DND-41 (cell line): ENCODE results near the gene NAP1L2.
"Not testable (repeated sequence)": the region's sequence is repeated elsewhere in the genome, so short reads cannot be mapped to it uniquely, and the experiment has no call there.

Experiments
- ATAC-seq: fragments of 200-7000 bp; cut with Tn5 transposase; 3 replicates; pipeline ENCODE4 v1.9.1; 2021; ENCODE audit warnings: low read depth; ENCODE audit not compliant: insufficient read depth
- DNase-seq: peaks from one replicate; pipeline ENCODE4 v3.0.0-alpha.2; 2020
- H2AFZ ChIP-seq: 2 replicates; pipeline ENCODE4 v1.6.0; 2012; ENCODE audit warnings: low read depth, low read length
- H3K27ac ChIP-seq: 2 replicates; pipeline ENCODE4 v1.5.1; 2012; ENCODE audit warnings: low read length, inconsistent platforms
- H3K27me3 ChIP-seq: fragments of 200-600 bp; sonication (generic); 2 replicates; pipeline ENCODE4 v1.6.0; 2012; ENCODE audit warnings: low read length, mild to moderate bottlenecking, inconsistent platforms; ENCODE audit not compliant: insufficient read depth, poor library complexity
- H3K36me3 ChIP-seq: 2 replicates; pipeline ENCODE4 v1.5.1; 2012; ENCODE audit warnings: low read length, inconsistent platforms; ENCODE audit not compliant: insufficient read depth
- H3K4me1 ChIP-seq: 2 replicates; pipeline ENCODE4 v1.5.1; 2012; ENCODE audit warnings: mild to moderate bottlenecking, low read length; ENCODE audit not compliant: insufficient read depth
- H3K4me2 ChIP-seq: 2 replicates; pipeline ENCODE4 v1.6.0; 2012; ENCODE audit warnings: mild to moderate bottlenecking, moderate library complexity, low read length, inconsistent platforms; ENCODE audit not compliant: insufficient read depth
- H3K4me3 ChIP-seq, 2 experiments: fragments of 200-600 bp in 1 of 2; shearing (Covaris generic) in 1 of 2; 2 replicates each; pipeline ENCODE4 v1.5.1; 2012 to 2016; ENCODE audit warnings: inconsistent platforms in 2 of 2, low read length in 2 of 2, mild to moderate bottlenecking in 2 of 2, low read depth in 1 of 2, moderate library complexity in 1 of 2
- H3K79me2 ChIP-seq: 2 replicates; pipeline ENCODE4 v1.6.0; 2012; ENCODE audit warnings: low read length, inconsistent platforms; ENCODE audit not compliant: insufficient read depth
- H3K9ac ChIP-seq: 2 replicates; pipeline ENCODE4 v1.6.0; 2012; ENCODE audit warnings: low read depth, mild to moderate bottlenecking, inconsistent platforms, low read length, moderate library complexity
- H3K9me3 ChIP-seq: 2 replicates; pipeline ENCODE4 v1.5.1; 2012; ENCODE audit warnings: low read length, moderate library complexity, mild to moderate bottlenecking, inconsistent platforms; ENCODE audit not compliant: insufficient read depth, severe bottlenecking
- H4K20me1 ChIP-seq: 2 replicates; pipeline ENCODE4 v1.6.0; 2012; ENCODE audit warnings: low read length; ENCODE audit not compliant: insufficient read depth
- EZH2 ChIP-seq: IDR thresholded peaks from 3 replicates; pipeline ENCODE4 v1.6.1; 2012; ENCODE audit warnings: borderline replicate concordance, low read depth, mild to moderate bottlenecking, moderate library complexity, low read length, inconsistent platforms; ENCODE audit not compliant: severe bottlenecking
- TF ChIP-seq, protein P1 (sequence below): IDR thresholded peaks from 2 replicates; pipeline ENCODE4 v1.5.1; 2012; ENCODE audit warnings: borderline replicate concordance, low read length, moderate library complexity, mild to moderate bottlenecking; ENCODE audit not compliant: poor library complexity, severe bottlenecking; ENCODE audit errors: extremely low read depth

The NAP1L2 gene

DNA sequence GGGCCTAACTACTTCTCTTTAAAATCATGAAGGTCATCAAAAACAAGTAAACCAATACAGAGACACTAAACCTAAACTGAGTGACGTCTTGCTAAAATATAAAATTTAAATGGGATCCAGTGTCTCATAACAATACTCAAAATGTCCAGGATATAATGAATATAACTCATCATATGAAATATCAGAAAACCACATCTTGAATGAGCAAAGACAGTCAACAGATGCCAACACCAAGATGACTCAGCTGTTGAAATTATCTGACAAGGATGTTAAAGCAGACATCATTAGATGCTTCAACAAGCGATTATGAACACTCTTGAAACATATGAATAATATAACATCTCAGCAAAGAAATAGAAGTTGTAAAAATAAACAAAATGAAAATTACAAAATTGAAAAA lies 8.3 kb downstream of the NAP1L2 start:
- Histone ChIP-seq H3K4me2 (no peak overlapping the region), H3K4me1 (no peaks in the 10 kb centered on the region), H3K9me3 (no peaks in the 10 kb centered on the region), H3K9ac (no peak overlapping the region), H2AFZ (no peak overlapping the region), H4K20me1 (no peaks in the 10 kb centered on the region), H3K27ac (no peak overlapping the region), H3K79me2 (no peaks in the 10 kb centered on the region), H3K27me3 (no peaks in the 10 kb centered on the region), H3K36me3 (no peaks in the 10 kb centered on the region), H3K4me3 (no peak overlapping the region)
- TF ChIP-seq, protein P1, sequence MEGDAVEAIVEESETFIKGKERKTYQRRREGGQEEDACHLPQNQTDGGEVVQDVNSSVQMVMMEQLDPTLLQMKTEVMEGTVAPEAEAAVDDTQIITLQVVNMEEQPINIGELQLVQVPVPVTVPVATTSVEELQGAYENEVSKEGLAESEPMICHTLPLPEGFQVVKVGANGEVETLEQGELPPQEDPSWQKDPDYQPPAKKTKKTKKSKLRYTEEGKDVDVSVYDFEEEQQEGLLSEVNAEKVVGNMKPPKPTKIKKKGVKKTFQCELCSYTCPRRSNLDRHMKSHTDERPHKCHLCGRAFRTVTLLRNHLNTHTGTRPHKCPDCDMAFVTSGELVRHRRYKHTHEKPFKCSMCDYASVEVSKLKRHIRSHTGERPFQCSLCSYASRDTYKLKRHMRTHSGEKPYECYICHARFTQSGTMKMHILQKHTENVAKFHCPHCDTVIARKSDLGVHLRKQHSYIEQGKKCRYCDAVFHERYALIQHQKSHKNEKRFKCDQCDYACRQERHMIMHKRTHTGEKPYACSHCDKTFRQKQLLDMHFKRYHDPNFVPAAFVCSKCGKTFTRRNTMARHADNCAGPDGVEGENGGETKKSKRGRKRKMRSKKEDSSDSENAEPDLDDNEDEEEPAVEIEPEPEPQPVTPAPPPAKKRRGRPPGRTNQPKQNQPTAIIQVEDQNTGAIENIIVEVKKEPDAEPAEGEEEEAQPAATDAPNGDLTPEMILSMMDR, result no peak
- TF ChIP-seq EZH2, result no peak
- DNase-seq, result no peak
- ATAC-seq, result no peak

DNA sequence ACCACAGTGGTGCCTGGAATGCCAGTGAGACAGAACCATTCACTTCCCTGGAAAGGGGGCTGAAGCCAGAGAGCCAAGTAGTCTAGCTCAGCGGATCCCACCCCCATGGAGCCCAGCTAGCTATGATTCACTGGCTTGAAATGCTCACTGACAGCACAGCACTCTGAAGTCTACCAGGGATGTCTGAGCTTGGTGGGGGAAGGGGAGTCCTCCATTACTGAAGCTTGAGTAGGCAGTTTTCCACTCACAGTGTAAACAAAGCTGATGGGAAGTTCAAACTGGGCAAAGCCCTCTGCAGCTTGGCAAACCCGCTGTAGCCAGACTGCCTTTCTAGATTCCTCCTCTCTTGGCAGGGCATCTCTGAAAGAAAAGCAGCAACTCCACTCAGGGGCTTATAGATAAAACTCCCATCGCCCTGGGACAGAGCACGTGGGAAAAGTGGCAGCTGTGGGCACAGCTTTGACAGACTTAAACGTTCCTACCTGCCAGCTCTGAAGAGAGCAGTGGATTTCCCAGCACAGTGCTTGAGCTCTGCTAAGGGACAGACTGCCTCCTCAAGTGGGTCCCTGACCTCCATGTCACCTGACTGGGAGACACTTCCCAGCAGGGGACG lies 32.0 kb downstream of the NAP1L2 start:
- no peak overlapping the region for H3K4me2 ChIP-seq
- ATAC-seq (no peak), DNase-seq (no peak)
- no peak overlapping the region for H3K4me3 ChIP-seq
- no peak overlapping the region for H2AFZ ChIP-seq
- H3K79me2 ChIP-seq, result no peaks in the 10 kb centered on the region
- TF ChIP-seq, protein P1, result no peak
- TF ChIP-seq EZH2, result no peak
- H3K9me3 ChIP-seq, result no peaks in the 10 kb centered on the region
- H3K36me3 ChIP-seq, result no peaks in the 10 kb centered on the region
- H3K27ac ChIP-seq, result no peak overlapping the region
- no peak overlapping the region for H3K9ac ChIP-seq
- no peaks in the 10 kb centered on the region for H3K27me3 ChIP-seq
- no peaks in the 10 kb centered on the region for H3K4me1 ChIP-seq
- H4K20me1 ChIP-seq, result no peaks in the 10 kb centered on the region

DNA sequence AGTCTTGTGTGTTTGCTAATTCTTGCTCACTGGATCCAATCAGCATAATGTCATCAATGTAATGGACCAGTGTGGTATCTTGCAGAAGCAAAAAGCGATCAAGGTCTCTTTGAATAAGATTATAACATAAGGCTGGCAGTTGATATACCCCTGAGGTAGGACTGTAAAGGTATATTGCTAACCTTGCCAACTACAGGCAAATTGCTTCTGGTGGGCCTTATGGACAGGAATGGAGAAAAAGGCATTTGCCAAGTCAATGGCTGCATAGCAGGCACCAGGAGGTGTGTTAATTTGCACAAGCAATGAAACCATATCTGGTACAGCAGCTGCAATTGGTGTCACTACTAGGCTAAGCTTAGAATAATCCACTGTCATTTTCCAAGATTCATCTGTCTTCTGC lies 45.7 kb downstream of the NAP1L2 start:
- not testable (repeated sequence) for H3K36me3 ChIP-seq, H2AFZ ChIP-seq, H3K4me2 ChIP-seq, H3K27ac ChIP-seq, H3K9me3 ChIP-seq, H3K27me3 ChIP-seq, DNase-seq, H3K9ac ChIP-seq, ATAC-seq, H3K79me2 ChIP-seq, H4K20me1 ChIP-seq, H3K4me1 ChIP-seq, H3K4me3 ChIP-seq
